ENCODE measurements around the gene PROK1. TPM values are rescaled to one million over a fixed set of nuclear protein-coding genes. Genes with fewer than 3 reads are reported as not detected.
"Not testable (repeated sequence)": the region's sequence is repeated elsewhere in the genome, so short reads cannot be mapped to it uniquely, and the experiment has no call there.

The PROK1 gene
- total and polyA plus RNA-seq, 9 donors: 39.4 to 428 (median 245) TPM

DNA sequence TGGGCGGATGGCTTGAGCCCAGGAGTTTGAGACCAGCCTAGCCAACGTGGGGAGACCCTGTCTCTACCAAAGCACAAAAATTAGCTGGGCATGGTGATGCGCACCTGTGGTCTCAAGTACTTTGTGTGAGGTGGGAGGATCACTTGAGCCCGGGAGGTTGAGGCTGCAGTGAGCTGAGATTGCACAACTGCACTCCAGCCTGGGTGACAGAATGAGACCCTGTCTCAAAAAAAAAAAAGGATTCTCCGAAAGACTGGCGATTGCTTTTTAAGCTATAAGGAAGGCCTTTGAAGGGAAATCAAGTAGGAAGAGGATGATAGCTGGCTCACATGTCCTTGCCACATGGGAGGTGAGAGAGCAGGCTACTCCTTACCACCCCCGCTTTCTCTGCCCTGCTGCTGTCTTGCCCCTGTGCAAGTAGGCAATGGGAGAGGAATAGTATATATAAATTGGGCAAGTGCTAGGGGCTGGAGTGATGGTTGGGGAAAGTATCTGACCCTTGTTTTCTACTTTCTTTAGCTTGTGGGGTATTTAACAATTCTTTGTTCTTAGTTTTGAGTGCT lies 39.7 kb upstream of the PROK1 start:
- no peak overlapping the region for H3K27ac ChIP-seq
- no peaks in the 10 kb centered on the region for H3K27me3 ChIP-seq
- H3K4me3 ChIP-seq: no peak overlapping the region
- no peaks in the 10 kb centered on the region for H3K36me3 ChIP-seq
- WGBS, 3 donors: 80 to 89% (median 83%) methylated on average over 7 of the region's 7 CpGs
- H3K4me1 ChIP-seq (ENCODE audit: insufficient read depth): peaks cover 16% of the 10 kb centered on the region
- H3K9me3 ChIP-seq: no peaks in the 10 kb centered on the region
- intact Hi-C loops (cut with DNase I): loop anchor here in 1 of 4 donors (5.0 kb wide), 1 partner anchor 46 kb away; no protein-coding TSS in a partner anchor
- TF ChIP-seq, protein P1, sequence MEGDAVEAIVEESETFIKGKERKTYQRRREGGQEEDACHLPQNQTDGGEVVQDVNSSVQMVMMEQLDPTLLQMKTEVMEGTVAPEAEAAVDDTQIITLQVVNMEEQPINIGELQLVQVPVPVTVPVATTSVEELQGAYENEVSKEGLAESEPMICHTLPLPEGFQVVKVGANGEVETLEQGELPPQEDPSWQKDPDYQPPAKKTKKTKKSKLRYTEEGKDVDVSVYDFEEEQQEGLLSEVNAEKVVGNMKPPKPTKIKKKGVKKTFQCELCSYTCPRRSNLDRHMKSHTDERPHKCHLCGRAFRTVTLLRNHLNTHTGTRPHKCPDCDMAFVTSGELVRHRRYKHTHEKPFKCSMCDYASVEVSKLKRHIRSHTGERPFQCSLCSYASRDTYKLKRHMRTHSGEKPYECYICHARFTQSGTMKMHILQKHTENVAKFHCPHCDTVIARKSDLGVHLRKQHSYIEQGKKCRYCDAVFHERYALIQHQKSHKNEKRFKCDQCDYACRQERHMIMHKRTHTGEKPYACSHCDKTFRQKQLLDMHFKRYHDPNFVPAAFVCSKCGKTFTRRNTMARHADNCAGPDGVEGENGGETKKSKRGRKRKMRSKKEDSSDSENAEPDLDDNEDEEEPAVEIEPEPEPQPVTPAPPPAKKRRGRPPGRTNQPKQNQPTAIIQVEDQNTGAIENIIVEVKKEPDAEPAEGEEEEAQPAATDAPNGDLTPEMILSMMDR (IDR thresholded peaks at IDR 0.05): no peak
- TF ChIP-seq EP300 (IDR thresholded peaks at IDR 0.05) (no peak), POLR2A (IDR thresholded peaks at IDR 0.05) (no peak)
- no peak for DNase-seq

GRCh38 chr1:110412576-110412975 lies 38.4 kb upstream of the PROK1 start:
- peak; percentile 29 for TF ChIP-seq POLR2A (IDR thresholded peaks at IDR 0.05)
- TF ChIP-seq EP300 (IDR thresholded peaks at IDR 0.05): no peak
- TF ChIP-seq, protein P1 (IDR thresholded peaks at IDR 0.05): peak; percentile 68 to 92 (median 91)
- peak; percentile 87 to 93 (median 90) for DNase-seq

DNA sequence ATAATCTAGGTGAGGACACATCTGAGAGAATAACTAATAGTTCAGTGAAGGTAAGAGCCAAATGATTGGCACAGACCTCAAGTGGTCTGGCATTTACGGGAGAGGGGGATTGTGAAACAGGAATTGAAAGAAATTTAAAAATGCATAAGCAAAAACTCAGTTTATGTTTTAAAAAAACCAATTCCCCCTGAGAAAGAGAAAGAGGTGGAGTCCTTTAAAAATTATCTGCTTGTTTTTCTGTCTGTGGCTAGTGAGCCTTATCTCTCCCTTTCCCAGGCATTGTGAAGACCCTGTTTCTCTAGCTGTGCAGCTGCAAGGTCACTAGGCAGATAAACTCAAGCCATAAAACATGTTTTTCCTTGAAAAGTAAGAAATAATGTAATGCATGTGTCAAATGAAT lies 37.9 kb upstream of the PROK1 start:
- H3K36me3 ChIP-seq, H3K4me3 ChIP-seq, DNase-seq, H3K27me3 ChIP-seq, H3K9me3 ChIP-seq: not testable (repeated sequence)
- H3K4me1 ChIP-seq (ENCODE audit: insufficient read depth): peaks cover 16% of the 10 kb centered on the region
- intact Hi-C loops (cut with DNase I): loop anchor here in 3 of 4 donors (2.0 to 5.0 kb wide), 3 partner anchors 44 to 48 kb away; no protein-coding TSS in a partner anchor
- H3K27ac ChIP-seq: peak overlapping the region in 1 of 2 donors; percentile 76
- 12 to 23% (median 18%) methylated on average over 1 of the region's 1 CpG for WGBS, 3 donors

More at GRCh38 chr1:110412576-110412975, 38.4 kb upstream of the PROK1 start:
- H3K36me3 ChIP-seq: no peaks in the 10 kb centered on the region
- H3K9me3 ChIP-seq: no peaks in the 10 kb centered on the region
- H3K4me1 ChIP-seq (ENCODE audit: insufficient read depth): peaks cover 16% of the 10 kb centered on the region
- H3K27me3 ChIP-seq: no peaks in the 10 kb centered on the region
- H3K4me3 ChIP-seq: no peak overlapping the region
- intact Hi-C loops (cut with DNase I): loop anchor here in 3 of 4 donors (2.0 to 5.0 kb wide), 3 partner anchors 44 to 48 kb away; no protein-coding TSS in a partner anchor
- WGBS, 3 donors: 7 to 14% (median 9%) methylated on average over 4 of the region's 4 CpGs
- H3K27ac ChIP-seq: peak overlapping the region; percentile 61 to 76

GRCh38 chr1:110418729-110419128 lies 32.2 kb upstream of the PROK1 start:
- DNase-seq: no peak
- no peaks in the 10 kb centered on the region for H3K27me3 ChIP-seq
- WGBS, 3 donors: 91 to 100% (median 96%) methylated on average over 1 of the region's 1 CpG

More at GRCh38 chr1:110418729-110419128, 32.2 kb upstream of the PROK1 start:
- H3K9me3 ChIP-seq: no peaks in the 10 kb centered on the region
- H3K4me1 ChIP-seq (ENCODE audit: insufficient read depth): peaks cover 9% of the 10 kb centered on the region
- H3K36me3 ChIP-seq: no peaks in the 10 kb centered on the region
- no peak overlapping the region for H3K4me3 ChIP-seq
- no peak for TF ChIP-seq POLR2A (IDR thresholded peaks at IDR 0.05)
- TF ChIP-seq EP300 (IDR thresholded peaks at IDR 0.05): no peak
- TF ChIP-seq, protein P1 (IDR thresholded peaks at IDR 0.05): no peak
- intact Hi-C loops (cut with DNase I): no loop called here
- no peak overlapping the region for H3K27ac ChIP-seq

Data from ovary (tissue), 9 donors.